22Rv1 (cell line): Measurements from ENCODE around the gene STX11.

ENCODE experiments used
- ZFX ChIP-seq: fragments of 450-650 bp; IDR thresholded peaks from 2 replicates; pipeline ENCODE4 v1.6.1; 2017; ENCODE audit warnings: antibody characterized with exemption, borderline replicate concordance
- TF ChIP-seq, protein P1 (sequence below): fragments of 450-650 bp; IDR thresholded peaks from 2 replicates; pipeline ENCODE4 v1.5.1; 2017; ENCODE audit warnings: mild to moderate bottlenecking

DNA sequence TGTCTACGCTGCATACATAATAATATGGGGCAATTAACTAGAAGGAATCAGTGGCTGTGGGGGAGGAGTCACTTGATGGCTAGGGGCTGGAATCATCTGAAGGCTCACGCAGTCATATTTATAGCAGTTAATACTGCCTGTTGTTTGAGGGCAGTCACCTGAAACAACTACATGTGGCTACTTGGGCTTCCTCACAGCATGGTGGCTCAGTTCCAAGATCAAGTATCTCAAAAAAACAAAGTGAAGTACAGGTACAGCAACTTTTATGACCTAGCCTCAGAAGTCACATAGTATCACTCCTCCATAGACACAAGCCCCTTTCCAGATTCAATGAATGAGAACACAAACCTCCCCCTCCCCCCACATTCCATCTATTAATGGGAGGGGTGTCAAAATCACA lies 63.7 kb downstream of the STX11 start:
- TF ChIP-seq, protein P1, sequence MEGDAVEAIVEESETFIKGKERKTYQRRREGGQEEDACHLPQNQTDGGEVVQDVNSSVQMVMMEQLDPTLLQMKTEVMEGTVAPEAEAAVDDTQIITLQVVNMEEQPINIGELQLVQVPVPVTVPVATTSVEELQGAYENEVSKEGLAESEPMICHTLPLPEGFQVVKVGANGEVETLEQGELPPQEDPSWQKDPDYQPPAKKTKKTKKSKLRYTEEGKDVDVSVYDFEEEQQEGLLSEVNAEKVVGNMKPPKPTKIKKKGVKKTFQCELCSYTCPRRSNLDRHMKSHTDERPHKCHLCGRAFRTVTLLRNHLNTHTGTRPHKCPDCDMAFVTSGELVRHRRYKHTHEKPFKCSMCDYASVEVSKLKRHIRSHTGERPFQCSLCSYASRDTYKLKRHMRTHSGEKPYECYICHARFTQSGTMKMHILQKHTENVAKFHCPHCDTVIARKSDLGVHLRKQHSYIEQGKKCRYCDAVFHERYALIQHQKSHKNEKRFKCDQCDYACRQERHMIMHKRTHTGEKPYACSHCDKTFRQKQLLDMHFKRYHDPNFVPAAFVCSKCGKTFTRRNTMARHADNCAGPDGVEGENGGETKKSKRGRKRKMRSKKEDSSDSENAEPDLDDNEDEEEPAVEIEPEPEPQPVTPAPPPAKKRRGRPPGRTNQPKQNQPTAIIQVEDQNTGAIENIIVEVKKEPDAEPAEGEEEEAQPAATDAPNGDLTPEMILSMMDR = no peak
- TF ChIP-seq ZFX = no peak
